ENCODE measurements around the gene MAML2.

MAML2 gene

GRCh38 chr11:96154802-96155520, 188.0 kb downstream of the MAML2 start:
- DNase-seq = no peak

DNA sequence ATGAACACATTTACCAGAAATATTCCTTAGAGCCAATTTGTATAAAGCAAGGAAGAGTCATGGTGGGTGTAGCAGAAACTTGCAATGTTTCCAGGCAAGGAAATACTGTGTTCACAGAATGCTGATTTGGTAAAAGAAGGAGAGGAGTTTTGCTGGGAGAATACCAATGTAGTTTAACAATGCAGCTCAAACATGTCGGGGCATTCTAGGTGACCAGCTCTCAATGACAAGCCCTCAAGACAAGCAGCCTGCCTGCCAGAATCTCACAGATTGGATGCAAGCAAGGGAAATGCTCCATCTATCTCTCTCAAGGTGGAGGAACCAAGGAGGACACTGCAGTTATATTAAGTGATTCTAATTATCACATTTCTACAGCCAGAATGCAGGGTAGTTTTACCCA, 190.4 kb downstream of the MAML2 start:
- DNase-seq = no peak

DNA sequence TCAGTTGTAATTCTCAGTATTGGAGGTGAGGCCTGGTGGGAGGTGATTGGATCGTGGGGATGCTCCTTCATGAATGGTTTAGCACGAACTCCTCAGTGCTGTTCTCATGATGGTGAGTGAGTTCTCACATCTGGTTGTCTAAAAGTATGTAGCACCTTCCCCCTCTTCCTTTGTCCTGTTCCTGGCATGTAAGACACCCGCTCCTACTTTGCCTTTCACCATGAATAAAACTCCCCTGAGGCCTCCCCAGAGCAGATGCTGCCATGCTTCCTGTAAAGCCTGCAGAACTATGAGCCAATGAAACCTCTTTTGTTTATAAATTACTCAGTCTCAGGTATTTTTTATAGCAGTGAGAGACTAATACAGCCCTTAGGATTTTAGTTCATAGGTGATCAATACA, 191.5 kb downstream of the MAML2 start:
- DNase-seq = no peak

DNA sequence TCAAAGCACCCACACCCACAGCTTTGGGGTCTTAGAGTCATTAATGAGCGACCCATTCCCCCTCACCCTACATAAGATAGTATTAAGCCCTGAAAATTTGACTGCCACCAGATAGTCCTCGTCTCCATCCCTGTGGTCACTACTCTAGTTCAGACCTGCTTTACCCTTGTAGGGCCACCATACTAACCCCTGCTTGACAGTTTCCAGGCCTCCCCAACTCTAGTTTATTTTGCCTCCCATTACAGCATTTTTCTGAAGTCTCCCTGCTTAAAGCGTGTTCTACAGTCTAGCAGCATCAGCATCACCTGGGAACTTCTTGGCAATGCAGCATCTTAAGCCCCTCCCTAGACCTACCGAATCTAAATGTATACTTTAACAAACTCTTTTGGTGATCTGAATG, 192.4 kb downstream of the MAML2 start:
- no peak for DNase-seq

DNA sequence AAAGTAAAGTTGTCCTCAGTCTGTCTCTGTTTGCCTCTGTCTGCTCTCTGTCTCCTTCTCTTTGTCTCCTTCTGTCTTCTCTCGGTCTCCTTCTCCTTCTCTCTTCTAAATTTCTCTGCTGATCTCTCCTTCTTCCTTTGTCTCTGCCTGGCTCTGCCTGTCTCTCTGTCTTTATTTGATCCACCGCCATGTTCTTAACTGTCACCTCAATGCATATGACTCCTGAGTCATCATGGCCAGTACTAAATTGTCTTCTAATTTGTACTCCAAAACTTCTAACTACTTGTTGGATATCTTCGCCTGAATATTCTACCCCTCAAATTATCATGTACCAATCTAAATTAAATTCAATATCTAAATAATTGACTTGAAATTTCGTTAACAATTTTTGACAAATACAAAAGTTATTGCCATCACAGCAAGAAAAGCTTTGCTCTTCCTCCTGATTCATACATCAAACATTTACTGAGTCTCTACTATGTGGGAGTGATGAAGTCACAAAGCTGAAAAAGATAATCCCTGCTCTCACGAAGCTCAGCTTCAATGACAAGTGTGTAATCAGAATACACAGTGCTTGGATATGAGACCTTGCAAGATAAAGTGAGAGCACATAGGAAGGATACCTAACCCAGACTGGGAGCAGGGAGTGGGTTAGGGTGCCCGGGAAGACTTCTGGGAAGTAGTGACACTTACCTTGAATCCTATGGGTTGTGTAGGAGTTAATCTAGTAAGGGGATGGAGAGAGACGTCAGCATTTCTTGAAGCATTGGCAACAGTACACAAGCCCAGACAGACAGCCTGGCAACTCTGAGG, 193.0 kb downstream of the MAML2 start:
- DNase-seq = peak in 1 of 2 donors; percentile 32

DNA sequence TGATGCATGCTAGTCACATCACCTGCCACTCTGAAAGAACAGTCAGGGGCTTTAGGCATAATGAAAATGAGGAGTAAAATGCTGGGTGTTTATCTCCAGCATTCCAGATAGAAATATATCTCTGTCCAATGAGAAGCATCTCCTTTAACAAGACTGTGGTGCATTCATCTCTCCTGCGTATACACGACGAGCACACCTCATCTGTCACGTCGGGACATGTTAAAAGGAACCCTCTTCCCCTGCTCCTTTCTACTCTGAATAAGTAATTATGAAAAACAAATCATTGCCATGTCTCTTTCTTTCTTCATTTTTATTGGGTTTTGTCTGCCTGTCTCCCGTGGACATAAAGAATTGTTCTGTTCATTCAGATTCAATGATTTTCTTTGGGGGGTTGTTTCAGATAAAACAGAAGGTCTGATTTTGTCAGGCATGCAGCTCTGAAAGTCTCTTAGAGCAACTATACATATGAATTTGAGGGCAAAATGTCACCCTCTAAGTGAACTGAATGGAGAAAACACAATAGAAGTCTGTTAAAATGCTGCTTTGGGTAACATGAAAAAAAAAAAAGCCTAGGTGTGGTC, 195.0 kb downstream of the MAML2 start:
- no peak for DNase-seq

DNA sequence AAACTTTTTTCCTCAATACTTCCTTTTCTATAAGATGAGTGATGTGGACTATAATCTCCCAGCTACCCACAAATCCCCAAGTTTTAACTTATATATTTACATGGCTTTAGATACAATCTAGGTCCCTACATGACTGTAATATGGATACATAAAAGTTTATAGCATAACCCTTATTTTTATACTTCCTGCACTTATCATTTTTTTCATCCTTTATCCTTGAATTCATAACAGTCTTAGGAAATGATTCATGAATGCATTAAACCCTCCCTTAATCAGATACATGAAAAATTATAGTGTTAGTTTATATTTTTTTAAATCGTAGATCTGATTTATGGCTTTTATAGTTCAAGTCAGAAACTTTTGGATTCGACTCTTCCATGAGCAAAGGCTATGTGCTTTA, 195.8 kb downstream of the MAML2 start:
- no peak for DNase-seq

DNA sequence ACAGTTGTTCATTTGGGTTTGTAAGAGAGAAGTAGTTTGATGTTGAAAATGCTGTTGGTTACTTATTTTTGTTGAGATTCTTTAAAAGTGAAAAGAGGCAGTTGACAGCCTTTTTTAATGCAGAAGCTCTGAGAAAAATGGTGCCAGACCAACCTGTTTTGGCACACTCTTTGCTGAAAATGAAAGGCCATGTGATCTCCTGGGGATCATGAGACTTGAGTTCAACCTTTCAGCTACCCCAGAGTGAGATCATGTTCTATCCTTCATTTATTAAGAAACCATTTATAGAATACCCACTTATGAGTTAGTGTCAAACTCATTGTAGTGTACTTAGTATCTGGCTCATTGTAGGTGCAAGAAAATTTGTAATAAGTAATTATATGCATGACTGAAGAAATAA, 196.2 kb downstream of the MAML2 start:
- DNase-seq = no peak

DNA sequence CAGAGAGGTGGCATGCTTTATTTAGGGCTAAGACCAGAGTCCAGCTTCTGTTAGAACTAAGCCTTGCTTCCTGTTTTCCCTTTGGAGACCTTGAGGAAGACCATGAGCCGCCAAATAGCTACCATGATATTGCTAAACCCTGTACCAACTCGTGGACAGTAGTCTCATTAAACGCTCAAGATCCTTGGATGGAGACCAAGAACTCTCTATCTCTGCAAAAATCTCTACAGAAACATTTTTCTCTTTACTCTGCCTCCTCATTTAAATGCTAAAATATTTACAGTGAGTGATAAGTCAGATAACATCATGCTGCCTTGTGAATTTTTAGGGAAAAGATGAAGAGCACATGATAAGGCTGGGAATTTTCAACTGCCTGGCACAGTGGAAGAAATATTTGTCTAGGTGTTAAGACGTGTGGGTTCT, 197.8 kb downstream of the MAML2 start:
- peak in 1 of 2 donors; percentile 12 for DNase-seq

GRCh38 chr11:96144553-96144952, 198.4 kb downstream of the MAML2 start:
- DNase-seq = no peak

DNA sequence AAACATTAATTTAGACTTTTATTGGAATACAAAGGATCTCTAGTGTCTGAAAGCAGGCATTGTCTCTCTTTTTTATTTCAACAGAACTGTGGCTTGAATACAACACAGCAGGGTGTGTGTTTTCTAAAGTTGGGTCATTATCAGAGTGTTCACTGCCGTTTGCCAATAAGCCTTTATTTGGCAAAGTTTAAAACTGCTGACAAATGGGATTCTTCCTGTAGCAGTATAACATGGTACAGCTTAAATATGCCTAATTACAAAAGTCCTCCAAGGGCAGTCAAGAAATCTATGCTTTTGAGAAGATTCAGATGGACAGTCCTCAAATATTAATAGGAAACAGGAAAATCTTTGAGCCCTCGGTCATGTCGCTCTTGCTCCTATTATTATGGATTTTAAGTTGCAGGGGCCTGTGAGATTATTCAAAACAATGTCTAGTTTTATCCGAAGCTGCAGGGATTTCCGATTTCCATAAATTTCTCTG, 199.9 kb downstream of the MAML2 start:
- DNase-seq = no peak

- DNase-seq = no peak
These were observed 201.4 kb downstream of the MAML2 start for GRCh38 chr11:96141626-96142025.

DNA sequence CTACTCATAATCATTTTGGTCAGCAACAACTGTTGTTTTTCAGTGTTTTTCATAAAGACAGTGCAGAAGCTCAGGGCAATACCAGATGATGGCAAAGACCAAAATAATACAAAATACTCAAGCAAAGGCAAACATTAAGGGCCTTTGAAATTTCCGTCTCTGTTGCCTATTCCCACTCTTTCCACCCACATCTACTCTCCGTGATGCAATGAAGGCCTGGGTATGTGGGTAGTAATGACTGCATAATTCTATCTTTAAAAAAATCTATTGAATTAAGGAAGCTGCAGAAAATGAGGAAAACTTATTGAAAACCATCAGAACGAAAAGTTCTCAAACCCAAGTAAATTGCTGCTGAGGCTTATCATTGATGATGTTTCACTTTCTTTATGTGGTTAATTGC, 203.3 kb downstream of the MAML2 start:
- DNase-seq = peak; percentile 83 to 84

DNA sequence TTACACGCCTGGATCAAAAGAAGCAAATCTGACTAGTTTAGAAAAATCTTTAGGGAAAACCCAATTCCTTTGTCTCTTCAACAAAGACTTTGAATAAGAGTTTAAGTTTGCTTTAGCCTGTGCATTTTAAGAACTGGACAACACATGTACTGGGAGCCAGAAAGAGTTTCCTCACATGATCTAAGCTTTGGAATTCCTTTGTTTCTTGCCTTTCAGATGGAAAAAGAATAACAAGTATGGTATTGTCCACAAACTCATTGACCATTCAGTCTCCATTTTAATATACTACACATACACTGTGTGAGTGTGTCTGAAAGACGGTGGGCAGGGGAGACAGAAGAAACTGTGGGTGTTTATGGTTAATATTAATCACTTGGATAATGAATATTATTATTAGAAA, 205.6 kb downstream of the MAML2 start:
- DNase-seq = no peak

DNA sequence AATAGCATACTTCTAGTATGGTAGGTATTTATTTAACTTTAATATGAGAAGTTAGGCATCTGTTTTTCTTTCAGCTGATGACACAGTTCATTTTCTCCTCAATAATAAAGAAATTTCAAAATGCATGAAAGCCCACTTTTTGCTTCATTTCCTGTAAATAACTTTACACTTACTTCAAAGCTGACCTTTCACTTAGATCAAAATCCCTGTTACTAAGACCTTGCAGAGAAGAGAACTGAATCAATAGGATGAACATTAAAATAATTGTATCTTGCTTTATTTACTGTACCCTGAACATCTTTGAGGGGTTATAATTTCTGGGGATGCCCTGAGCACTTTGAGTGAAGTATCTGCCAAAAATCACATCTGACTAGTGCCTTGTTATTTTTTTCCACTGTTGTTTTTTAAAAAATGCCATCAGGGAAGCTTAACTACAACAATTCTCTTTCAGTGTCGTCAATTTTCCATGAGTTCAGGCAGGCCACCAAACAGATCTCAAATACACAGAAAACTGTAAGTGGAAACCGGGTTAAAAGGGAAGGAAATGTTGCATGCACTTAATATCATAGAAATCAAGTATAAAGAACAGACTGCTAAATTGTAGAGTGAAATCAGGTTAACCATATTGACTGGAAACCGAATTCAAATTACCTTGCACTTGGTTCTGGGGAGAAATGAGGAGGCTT, 206.2 kb downstream of the MAML2 start:
- DNase-seq = peak in 1 of 2 donors; percentile 12

DNA sequence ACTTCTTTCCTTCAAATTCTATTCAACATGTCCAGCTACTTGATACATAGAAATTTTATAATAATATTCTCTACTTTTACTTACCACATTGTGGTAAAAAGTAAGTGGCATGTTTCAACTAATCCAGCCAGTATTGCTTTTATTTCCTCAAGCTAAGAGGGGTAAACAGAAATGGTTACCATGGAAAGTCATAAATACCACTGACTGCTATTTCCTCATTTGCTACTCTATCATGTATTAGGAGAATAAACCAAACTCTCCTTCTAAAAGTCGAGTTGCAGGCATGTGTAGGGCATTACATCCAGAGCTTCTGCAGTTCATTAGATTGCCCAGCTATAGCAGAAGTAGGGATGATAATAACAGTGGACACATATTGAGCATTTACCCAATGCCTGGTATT, 208.4 kb downstream of the MAML2 start:
- peak; percentile 62 to 87 for DNase-seq

GRCh38 chr11:96132437-96132836, 210.6 kb downstream of the MAML2 start:
- no peak for DNase-seq

DNA sequence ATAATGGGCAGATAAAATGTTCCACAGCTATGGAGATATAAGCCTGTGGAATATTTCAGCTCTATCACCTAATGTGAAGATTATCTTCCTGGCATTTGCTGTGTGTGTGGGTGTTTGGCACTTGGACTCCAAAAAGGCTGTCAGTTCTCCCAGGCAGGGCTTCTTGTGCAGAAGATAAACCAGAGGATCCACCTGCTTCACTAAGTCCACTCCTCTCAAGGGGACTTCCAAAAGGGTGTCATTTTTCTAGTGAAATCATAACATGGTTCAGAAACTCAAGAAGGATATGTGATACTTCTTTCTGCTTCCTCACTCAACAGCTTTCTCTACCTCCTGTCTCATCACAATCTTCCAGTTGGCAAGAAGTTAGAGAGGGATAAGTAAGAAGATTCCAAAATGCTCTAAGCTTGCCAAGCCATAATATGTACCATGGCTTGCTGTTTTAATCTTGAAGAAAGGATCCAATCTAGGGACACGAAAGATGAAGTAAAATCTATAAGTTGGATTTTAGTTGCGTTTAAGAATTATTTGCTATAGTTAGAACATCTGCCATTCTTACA, 212.9 kb downstream of the MAML2 start:
- DNase-seq = no peak

DNA sequence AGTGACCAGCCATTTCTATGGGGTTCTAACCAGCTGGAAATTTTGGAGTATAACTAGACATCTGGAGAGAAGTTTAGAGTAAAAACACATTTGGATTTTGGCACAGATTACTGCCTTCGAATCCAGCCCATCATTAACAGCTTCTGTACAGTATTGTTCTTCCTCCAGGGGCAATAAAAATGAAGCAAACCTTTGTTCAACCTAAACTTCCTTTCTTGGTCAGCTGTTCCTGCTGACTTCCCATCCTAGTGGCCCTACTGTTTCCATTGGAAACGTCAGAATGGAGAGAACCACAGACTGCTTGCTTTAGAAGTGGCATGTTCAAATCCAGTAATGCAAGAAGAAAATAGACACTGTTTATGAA, 215.4 kb downstream of the MAML2 start:
- DNase-seq = no peak

- DNase-seq = no peak
These were observed 215.9 kb downstream of the MAML2 start for GRCh38 chr11:96126917-96127595.

- no peak for DNase-seq
These were observed 217.6 kb downstream of the MAML2 start for GRCh38 chr11:96125400-96125799.

GRCh38 chr11:96124155-96124554, 218.8 kb downstream of the MAML2 start:
- DNase-seq = no peak
